Measurements from ENCODE around the gene ADAR.

- TF ChIP-seq GATA2 (IDR thresholded peaks at IDR 0.05; ENCODE audit: low read depth, low read length) (no peak), GATA3 (IDR thresholded peaks at IDR 0.05; ENCODE audit: low read depth, low read length) (no peak)
These were observed 11.4 kb upstream of the ADAR start for GRCh38 chr1:154619181-154619948.
